8988T (cell line): ENCODE data around the gene PYHIN1.
"Not testable (repeated sequence)": the region's sequence is repeated elsewhere in the genome, so short reads cannot be mapped to it uniquely, and the experiment has no call there.

Experiments used
- DNase-seq: peaks from one replicate; pipeline ENCODE4 v3.0.0; 2011

The PYHIN1 gene

GRCh38 chr1:158984386-158984785 is 53.0 kb downstream of the PYHIN1 start:
- no peak for DNase-seq

GRCh38 chr1:158989424-158989823 is 58.1 kb downstream of the PYHIN1 start:
- no peak for DNase-seq

GRCh38 chr1:158992787-158993312 is 61.5 kb downstream of the PYHIN1 start:
- no peak for DNase-seq

- DNase-seq: no peak
Observed at GRCh38 chr1:158996998-158997397, 65.6 kb downstream of the PYHIN1 start.

GRCh38 chr1:158998037-158998780 is 66.9 kb downstream of the PYHIN1 start:
- no peak for DNase-seq

- DNase-seq: no peak
Observed at GRCh38 chr1:158998781-158999161, 67.4 kb downstream of the PYHIN1 start.

GRCh38 chr1:158999316-159000069 is 68.1 kb downstream of the PYHIN1 start:
- no peak for DNase-seq

DNA sequence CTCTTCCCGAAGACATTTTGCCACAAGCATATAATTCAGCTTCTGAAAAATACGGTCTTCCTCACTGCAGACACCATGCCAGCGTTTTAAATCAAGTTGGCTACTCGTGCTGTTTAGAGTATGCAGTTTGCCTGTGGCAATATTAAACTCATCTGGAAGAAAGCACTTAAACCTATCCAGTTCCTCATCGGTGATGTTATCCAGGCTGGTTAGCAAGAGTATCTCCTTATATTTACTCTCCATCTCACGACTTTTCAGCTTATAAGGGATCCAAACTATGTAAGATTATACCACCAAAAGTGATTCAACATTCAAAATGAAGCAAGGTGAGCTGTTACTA is 68.7 kb downstream of the PYHIN1 start:
- no peak for DNase-seq

- DNase-seq: no peak
Observed at GRCh38 chr1:159000625-159001024, 69.3 kb downstream of the PYHIN1 start.

DNA sequence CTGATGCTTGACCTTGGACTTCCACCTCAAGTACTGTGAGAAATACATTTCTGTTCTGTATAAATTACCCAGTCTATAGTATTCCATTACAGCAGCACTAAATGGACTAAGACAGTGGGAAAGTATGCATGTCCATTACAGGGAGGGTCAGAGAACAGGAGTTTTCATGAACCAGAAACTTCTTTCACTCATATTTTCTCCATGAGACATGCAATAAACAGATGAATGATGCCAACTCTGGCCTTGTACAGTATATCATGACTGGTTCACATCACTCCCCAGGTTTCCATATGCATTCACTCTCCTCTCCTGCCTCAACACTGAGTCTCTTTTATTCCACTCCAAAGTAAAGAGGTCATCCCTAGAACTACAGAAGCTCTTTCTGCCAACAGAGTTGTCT is 73.8 kb downstream of the PYHIN1 start:
- no peak for DNase-seq

GRCh38 chr1:159005676-159006075 is 74.3 kb downstream of the PYHIN1 start:
- DNase-seq: no peak

GRCh38 chr1:159006210-159006807 is 75.0 kb downstream of the PYHIN1 start:
- not testable (repeated sequence) for DNase-seq

DNA sequence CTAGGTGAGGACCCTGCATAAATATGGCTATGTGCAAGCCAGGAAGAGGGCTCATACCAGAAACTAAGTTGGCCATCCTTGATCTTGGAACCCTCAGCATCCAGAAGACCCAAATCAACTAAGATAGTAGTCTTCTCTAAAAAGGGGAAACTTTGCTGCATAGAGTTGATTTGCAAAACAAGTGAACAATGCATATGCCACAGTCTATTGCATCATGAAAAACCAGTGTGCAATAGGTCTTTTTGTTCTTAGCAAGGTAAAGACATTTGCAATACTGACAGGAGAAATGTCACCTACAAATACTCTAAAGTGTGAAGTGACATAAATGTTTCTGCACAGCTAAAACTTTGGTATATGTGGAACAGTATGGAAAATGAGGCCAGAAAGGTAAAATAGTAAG is 76.4 kb downstream of the PYHIN1 start:
- DNase-seq: no peak

GRCh38 chr1:159008744-159009188 is 77.4 kb downstream of the PYHIN1 start:
- DNase-seq: no peak

DNA sequence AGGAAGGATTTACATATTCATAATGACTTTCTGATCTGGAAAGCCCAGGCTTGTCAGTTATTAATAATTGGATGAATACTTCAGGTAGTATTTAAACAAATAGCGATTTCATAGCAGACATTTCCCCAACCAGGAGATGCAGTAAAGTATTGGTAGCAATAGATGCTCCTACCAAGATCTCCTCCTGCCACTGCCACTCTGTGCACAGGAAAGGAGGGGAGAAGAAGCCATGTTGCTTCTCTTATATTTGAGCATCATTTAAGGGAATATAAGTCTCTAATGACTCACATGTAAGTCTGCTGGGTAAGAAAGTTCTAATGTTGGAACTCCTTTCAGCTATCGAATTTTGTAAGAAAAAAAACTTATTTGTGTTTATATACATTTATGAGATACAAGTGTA is 77.9 kb downstream of the PYHIN1 start:
- no peak for DNase-seq

GRCh38 chr1:159009704-159010361 is 78.5 kb downstream of the PYHIN1 start, which contains the start of gene IFI16:
Gene IFI16 (plus strand): TSS chr1:159009907. CDS start chr1:159014681, 4,774 bp downstream.
- no peak for DNase-seq

GRCh38 chr1:159010391-159010790 is 79.0 kb downstream of the PYHIN1 start:
- DNase-seq: no peak

DNA sequence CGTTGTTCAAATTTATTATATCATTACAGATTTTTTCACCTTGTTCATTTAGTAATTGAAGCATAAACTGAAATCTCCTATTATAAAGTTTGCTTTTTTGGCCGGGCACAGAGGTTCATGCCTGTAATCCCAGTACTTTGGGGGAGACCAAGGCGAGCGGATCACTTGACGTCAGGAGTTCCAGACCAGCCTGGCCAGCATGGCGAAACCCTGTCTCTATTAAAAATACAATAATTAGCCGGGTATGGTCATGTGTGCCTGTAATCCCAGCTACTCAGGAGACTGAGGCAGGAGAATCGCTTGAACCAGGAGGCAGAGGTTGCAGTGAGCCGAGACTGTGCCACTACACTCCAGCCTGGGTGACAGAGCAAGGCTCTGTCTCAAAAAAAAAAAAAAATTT is 79.6 kb downstream of the PYHIN1 start:
- DNase-seq: not testable (repeated sequence)

DNA sequence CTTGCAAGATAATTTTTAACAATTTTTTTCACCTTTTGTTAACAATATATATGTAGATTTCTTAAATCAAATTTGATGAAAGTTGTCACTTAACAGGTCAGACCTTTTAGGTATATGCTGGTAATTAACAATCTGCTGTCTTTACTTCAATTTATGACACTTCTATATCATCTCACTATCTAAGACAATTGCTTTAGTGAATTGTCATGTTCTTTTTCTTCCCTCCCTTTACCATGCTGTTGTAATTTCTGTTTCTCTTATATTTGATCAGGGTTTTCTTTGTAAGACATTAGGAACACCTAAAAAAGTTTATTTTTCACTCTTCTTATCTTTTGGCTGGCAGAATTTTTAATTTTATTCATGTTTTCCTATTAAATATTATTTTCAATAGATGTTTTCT is 80.4 kb downstream of the PYHIN1 start:
- no peak for DNase-seq

- no peak for DNase-seq
Observed at GRCh38 chr1:159012495-159012894, 81.1 kb downstream of the PYHIN1 start.

DNA sequence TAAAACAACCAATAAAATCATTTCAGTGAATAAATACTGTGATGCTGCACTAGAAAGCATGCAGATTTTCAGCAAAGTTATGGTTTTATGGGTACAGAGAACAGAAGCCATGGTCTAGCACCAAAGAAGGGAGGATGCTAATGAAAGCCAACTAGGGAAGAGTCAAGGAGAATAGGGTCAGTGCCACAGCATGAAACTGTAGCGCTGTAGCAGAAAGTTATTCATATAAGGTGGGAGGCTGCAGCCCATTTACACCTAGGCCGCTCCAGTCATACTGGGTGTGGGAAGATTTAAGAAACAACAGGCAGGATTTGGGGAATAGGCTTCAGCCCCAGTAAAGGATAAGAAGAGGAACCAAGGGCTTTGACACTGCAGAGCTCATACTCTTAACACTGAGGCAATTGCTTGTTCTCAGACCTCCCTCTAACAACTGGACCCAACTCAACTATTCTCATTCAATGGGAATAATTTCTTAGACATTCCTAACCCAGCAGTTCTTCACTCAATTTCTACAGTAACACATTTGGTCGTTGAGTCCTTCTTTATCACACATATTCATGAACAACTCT is 82.7 kb downstream of the PYHIN1 start:
- no peak for DNase-seq

DNA sequence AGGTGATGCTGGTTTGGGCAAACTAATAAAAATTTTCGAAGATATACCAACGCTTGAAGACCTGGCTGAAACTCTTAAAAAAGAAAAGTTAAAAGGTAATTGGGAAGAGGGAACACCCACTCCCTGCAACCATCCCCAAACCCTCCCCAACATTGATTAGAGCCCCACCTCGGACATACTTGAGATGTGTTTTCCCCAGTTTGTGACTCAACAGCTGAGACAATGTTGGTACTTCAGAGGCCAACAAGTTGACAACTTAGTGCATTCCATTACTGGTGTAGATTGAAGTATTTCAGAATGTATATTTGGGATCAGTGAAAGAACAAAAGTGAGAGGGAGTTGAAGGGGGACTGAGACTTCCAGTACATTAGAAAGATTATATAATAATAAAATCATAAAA is 83.5 kb downstream of the PYHIN1 start:
- DNase-seq: no peak

DNA sequence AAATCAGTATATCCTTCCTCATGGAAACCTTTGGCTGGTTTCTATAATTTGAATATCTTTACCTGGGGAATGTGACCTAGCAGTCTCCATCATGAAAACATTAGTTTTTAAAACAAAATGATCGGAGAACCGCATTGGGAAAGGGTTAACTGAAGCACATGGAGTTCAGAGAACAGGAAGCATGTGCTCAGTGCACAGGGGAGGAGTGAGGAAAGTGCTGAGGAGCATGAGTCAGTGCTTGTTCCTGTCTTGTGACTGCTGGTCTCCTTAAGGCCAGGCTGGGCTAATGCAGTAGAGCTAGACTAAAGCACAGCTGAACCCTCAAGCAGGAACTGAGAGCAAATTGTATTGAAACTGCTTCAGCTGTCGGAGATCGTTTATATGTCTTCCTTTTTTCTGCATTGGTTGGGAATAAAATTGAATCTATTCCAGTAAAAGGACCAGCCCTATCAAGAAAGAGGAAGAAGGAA is 84.1 kb downstream of the PYHIN1 start:
- DNase-seq: peak; percentile 10
